GM12872 (cell line): ENCODE results near the gene UGT1A9.

ENCODE experiments used
- CTCF ChIP-seq: IDR thresholded peaks from 3 replicates; pipeline ENCODE4 v1.5.1; 2011; ENCODE audit warnings: low read depth, mild to moderate bottlenecking, low read length, moderate library complexity; ENCODE audit not compliant: insufficient read depth

UGT1A9 gene

DNA sequence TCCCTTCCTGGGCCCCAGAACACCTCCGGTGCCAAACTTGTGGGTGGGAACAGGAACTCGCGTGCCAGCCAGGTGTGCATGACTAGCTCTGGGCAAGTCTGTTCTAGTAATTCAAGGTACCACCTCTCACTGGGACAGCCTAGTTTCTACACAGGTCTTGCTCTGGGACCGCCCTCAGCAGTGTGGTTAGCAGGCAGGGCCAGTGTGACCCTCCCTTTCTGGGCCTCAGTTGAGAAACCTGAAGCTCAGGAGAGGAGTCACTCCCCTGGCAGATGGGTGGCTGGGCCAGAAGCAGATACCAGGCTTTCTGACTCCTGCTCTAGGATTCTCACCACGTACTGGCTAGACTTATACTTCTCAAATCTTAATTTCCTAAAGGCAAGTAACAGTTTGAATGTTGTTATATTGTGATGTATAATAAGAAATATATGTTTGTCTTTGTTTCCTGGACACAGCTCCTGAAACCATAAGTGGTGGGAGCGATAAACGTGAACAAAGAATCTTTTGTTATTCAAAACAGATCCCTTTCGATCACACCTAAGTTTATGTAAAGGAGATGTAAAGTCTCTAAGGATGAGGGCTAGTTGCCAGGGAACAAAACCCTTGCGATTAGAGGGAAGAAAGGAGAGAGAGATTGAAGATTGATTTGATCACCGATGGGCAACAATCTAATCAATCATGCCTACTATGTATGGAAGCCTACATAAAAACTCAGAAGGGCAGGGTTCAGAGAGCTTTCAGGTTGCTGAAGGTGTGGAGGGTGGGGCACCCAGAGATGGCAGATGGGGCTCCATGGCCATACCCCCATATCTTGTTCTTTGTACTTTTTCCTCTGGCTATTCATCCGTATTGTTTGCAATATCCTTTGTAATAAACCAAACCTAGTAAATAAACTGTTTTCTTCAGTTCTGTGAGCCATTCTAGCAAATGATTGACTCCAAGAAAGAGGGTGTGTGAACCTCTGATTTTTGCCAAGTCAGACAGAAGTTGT is 20.0 kb downstream of the UGT1A9 start:
- TF ChIP-seq CTCF = no peak

DNA sequence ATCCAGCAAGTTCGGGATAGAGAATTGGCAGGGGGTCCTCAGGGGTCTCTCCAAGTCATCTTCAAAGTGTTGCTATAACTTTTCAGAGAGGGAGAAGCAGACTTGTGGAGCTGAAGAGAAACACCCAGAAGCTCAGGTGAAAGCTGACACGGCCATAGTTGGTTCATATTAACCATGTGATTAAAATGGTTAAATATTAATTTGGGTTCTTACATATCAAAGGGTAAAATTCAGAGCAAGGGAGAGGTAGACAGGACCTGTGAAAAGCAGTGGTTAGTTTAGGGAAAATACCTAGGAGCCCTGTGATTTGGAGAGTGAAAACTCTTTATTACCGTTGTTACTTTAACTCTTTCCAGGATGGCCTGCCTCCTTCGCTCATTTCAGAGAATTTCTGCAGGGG is 20.9 kb downstream of the UGT1A9 start, which contains the start of gene UGT1A6:
TSS of gene UGT1A6 (plus strand) at position 243 of the 400 bp plus-strand sequence. CDS start at position 358, 115 bp downstream.
- TF ChIP-seq CTCF = no peak

DNA sequence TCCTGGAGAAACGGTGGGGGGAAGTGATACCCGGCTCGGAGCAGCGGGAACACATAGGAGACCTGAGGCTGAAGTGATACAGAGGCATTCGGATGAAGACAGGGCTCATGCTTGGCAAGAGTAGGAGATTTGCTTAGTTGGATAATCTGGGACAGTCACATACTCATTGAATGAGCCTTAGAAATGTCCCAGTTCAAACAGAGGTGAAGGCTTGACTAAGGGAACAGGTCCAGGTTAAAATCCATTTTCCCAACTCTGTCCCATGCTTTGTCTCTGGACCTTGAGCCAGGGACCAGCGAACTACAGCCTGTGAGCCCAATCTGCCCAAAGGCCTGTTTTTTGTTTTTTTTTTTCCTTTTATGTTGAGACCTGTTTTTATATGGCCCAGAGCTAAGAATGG is 22.3 kb downstream of the UGT1A9 start:
- TF ChIP-seq CTCF = no peak

DNA sequence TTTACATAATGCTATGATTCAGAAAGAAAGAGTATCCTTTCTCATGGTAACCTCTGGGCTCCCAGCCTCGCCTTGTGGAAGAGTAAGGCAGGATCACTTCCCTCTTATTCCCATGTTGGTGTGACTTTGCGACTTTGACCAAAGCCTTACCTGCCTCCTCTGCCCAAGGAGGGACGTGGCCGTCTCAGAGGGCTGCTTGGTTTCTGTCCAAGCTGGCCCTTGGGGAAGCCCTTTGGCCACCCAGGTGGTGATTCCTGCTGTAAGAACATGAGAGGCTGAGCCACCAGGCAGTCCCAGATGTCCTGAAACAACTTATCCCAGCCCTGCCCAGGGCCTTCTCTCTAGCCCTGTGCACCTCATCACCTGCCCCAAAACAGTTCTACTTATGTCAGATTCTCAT is 27.0 kb downstream of the UGT1A9 start:
- no peak for TF ChIP-seq CTCF

DNA sequence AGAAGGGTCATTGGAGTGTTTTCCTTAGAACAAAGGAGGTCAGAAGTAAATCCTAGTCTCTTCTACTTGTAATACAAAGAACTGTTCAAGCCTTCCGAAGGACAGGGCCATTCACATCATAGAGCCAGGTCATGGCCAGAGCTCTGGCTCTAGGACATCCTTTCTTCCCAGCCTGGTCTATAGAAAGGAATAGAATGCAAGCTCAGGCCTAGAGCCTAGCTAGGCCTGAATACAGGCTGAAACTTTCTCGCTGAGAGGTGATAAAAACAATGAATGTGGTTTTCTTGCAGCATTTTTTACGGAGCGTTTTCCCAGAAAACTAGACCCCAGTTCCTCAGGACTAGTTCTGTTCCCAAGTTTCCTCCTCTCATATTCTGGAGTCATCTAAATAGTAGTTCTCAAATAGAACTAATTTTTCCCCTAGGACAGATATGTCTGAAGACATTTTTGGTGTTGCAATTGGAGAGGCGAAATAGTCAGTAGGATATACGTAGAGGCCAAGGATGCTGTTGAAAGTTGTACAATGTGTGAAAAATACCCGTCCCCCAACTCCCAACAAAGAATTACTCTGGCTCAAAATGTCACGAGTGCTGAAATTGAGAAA is 27.8 kb downstream of the UGT1A9 start:
- TF ChIP-seq CTCF = no peak

- TF ChIP-seq CTCF = no peak
These were observed 28.4 kb downstream of the UGT1A9 start for GRCh38 chr2:233700028-233700635.

DNA sequence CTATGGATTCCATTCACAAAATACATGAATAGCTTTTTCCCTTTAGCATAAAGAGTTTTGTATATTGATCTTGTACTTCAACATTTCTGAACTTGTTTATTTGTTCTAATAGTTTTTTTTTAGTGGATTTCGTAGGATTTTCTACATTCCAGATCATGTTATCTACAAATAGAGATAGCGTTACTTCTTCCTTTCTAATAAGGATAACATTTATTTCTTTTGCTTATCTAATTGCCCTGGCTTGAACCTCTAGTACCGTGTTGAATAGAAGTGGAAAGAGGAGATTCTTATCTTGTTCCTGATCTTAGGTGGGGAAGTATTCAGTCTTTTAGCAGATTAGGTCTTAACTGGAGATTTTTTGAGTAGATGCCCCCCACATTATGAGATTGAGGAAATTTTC is 30.5 kb downstream of the UGT1A9 start:
- no peak for TF ChIP-seq CTCF
